Measurements from ENCODE around the gene LSAMP.

DNA sequence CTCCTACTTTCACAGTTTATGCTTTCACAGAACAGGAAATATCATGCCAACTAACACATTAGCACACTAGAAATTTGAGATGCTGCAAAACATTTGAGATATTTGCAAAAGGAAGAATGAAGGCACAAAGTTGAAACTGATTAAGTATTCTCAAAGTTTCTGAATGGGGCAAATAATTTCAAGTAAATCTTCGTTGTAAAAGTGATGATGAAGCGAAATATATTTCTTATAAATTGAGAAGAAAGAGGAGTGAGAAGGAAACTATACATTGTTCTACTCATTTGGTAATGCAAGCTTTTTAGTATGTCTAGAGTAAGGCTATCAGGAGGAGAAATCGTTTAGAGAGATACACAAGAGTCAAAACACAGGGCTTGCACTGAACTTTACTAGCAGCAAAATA, 24.3 kb upstream of the LSAMP start:
- TF ChIP-seq RCOR1 (IDR thresholded peaks at IDR 0.05; ENCODE audit: borderline replicate concordance in 1 of 2, low read depth in 2 of 2, low read length in 2 of 2): no peak
- no peak for TF ChIP-seq ZC3H4 (CRISPR knock-in tag; IDR thresholded peaks at IDR 0.05; ENCODE audit: borderline replicate concordance)
- no peak for TF ChIP-seq ZBTB1 (CRISPR knock-in tag; IDR thresholded peaks at IDR 0.05; ENCODE audit: borderline replicate concordance, low read depth)
- no peak for TF ChIP-seq HCFC1 (IDR thresholded peaks at IDR 0.05; ENCODE audit: low read depth, low read length)
- TF ChIP-seq, protein P1, sequence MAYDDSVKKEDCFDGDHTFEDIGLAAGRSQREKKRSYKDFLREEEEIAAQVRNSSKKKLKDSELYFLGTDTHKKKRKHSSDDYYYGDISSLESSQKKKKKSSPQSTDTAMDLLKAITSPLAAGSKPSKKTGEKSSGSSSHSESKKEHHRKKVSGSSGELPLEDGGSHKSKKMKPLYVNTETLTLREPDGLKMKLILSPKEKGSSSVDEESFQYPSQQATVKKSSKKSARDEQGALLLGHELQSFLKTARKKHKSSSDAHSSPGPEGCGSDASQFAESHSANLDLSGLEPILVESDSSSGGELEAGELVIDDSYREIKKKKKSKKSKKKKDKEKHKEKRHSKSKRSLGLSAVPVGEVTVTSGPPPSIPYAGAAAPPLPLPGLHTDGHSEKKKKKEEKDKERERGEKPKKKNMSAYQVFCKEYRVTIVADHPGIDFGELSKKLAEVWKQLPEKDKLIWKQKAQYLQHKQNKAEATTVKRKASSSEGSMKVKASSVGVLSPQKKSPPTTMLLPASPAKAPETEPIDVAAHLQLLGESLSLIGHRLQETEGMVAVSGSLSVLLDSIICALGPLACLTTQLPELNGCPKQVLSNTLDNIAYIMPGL (CRISPR knock-in tag; IDR thresholded peaks at IDR 0.05): no peak
